GM18870 (cell line): ENCODE measurements around the gene PROKR2.

ENCODE experiments used
- ATAC-seq: cut with Tn5 transposase; IDR thresholded peaks from one replicate; pipeline ENCODE4 v1.9.1; 2021; ENCODE audit warnings: moderate library complexity; ENCODE audit not compliant: unreplicated experiment

Gene PROKR2

DNA sequence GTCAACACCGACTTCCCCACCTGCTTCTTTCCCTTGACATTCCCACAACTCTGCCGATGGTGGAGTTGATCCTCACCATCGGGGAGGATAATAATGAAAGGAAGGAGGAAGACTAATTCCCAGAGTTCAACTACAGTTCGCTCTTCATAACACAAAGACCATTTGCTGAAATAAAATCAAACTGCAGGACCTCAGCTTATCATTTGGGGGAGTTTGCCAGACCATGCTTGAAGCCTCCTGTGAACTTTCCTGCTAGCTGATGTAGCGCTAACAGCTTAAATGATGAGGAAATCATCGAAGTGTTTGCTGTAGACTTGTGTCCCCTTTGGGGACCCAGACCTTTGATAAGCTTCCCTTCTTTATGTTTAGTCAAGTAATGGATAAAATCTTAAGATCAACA is 26.2 kb downstream of the PROKR2 start:
- no peak for ATAC-seq

DNA sequence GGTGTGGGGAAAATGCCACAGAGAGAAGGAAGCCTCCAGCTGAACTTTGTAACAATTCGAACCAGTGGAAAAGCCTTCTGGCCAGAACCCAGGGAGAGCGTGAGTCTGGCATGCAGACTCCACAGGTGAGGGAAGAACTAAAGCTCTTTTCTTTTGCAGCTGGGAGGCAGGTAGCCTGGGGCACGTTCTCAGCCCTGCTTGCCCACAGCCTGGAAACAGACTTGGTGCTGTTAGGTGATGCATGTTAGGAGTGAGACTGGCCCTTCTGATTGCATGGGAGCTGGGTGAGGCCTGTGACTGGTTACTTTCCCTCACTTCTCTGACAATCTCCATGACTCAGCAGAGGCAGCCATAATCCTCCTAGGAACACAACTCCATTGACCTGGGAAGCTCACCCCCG is 34.2 kb downstream of the PROKR2 start:
- ATAC-seq, result no peak

DNA sequence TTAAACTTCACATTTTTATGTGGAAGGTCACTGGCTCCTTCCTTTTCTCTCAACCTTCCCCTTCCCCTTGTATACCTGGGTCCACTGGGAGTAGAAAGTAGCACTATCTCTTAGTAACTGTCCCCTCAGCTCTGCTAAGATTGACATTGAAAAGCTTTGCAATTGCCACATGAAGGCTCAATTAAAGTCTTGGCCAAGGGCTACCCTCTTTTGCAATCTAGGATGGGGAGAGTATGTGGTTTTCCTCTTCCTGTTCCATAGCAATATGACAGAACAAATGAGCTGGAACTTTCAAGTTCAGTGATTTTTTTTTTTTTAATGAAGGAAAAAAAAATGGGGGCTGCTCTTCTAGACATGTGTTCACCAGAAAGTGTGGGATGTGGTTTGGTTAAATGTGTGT is 37.1 kb downstream of the PROKR2 start:
- no peak for ATAC-seq

DNA sequence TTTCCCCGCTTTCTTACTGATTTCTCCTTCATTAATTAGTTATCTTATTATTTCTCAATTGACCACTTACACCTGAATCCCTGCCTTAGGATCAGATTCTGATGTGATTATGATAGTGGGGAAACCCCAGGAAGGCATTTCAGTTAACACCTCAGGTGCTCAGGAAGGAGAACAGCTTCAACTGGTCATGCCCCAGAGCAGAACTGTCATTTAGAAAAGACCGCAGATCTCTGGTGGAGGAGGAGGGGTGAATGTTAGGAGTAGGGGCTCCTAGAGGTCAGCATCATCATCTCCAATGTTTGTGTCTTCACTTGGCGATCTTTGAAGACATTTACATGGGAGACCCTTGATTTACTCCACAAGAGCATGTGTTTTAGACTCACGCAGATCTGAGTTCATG is 44.5 kb downstream of the PROKR2 start:
- no peak for ATAC-seq

DNA sequence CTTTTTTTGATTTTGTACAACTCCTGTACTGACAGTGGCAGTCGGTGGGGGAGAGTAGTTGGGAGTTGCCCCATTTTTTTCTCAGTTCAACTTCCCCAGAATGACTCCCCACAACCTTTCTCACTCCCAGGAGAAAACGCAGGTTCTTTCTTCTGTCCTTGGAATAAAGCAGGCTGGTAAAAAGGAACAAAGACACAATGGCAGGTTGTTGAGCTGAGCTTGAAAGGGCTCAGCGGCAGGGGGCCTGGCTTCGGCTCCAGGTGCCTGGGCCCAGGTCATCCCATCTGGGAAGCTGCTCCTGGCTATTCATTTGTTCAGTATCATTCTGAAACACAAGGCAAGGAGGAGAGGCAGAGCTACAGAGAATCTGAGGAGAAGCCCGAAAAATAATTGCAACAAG is 46.2 kb downstream of the PROKR2 start:
- no peak for ATAC-seq

DNA sequence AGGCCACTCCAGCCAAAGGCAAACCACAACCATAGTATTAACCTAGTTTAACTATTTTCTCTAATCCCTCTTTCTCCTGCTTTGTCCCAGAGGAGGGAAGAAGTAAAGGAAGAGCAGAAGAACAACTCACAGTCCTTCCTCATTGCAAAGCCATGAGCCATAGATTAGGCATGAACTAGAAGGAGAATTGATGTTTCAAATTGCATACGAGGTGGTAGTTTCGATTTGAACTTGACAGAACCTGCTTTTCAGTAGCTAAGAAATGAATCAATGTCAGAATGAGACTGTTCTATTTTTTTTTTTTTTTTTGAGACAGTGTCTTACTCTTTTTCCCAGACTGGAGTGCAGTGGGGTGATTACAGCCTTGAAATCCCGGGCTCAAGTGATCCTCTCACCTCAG is 48.3 kb downstream of the PROKR2 start:
- ATAC-seq, result no peak

DNA sequence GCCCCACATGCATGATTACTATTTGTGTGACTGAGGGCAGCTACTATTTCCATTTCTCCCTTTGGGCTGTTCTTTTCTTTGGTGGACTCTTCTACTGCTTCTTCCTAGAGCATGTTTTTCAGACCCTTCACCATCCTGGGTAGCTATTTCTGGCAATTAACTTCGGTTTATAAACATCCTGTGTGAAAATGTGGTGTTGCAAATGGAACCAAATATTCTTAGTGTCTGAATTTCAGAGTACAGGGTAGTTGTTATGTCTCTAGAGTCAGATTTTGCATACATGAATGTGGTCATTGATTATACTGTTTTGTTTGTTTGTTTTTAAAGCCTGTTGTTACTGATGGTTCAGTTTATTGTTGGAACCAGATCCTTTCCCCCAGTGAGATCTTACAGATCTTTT is 49.7 kb downstream of the PROKR2 start:
- ATAC-seq, result no peak
